Loucy (cell line): ENCODE measurements around the gene FAM83F.

Source experiments
- H2AFZ ChIP-seq: fragments of 200-600 bp; sonication (generic); 2 replicates; pipeline ENCODE4 v1.6.0; 2016; ENCODE audit warnings: antibody characterized with exemption, mild to moderate bottlenecking, low read length, moderate library complexity
- H3F3A ChIP-seq: fragments of 200-600 bp; 2 replicates; pipeline ENCODE4 v1.6.0; 2016; ENCODE audit warnings: antibody characterized with exemption, low read depth, mild to moderate bottlenecking
- H3K27me3 ChIP-seq: fragments of 200-600 bp; sonication (generic); 2 replicates; pipeline ENCODE4 v1.6.1; 2014; ENCODE audit warnings: low read length, mild to moderate bottlenecking; ENCODE audit not compliant: insufficient read depth, poor library complexity, severe bottlenecking
- H3K36me3 ChIP-seq: fragments of 200-600 bp; sonication (generic); 2 replicates; pipeline ENCODE4 v1.6.1; 2016; ENCODE audit warnings: low read length; ENCODE audit not compliant: insufficient read depth
- H3K4me1 ChIP-seq: fragments of 200-600 bp; sonication (generic); 2 replicates; pipeline ENCODE4 v1.5.1; 2014; ENCODE audit warnings: low read length, mild to moderate bottlenecking; ENCODE audit not compliant: insufficient read depth, poor library complexity, severe bottlenecking
- H3K4me2 ChIP-seq: fragments of 200-600 bp; sonication (generic); 2 replicates; pipeline ENCODE4 v1.6.0; 2014; ENCODE audit warnings: antibody characterized with exemption, low read length, low read depth, mild to moderate bottlenecking; ENCODE audit not compliant: poor library complexity, severe bottlenecking
- H3K4me3 ChIP-seq: fragments of 200-600 bp; sonication (generic); 2 replicates; pipeline ENCODE4 v1.5.1; 2014; ENCODE audit warnings: low read length, mild to moderate bottlenecking, mixed read lengths; ENCODE audit not compliant: poor library complexity, severe bottlenecking
- H3K79me2 ChIP-seq: fragments of 200-600 bp; sonication (generic); 2 replicates; pipeline ENCODE4 v1.6.1; 2014; ENCODE audit warnings: low read length; ENCODE audit not compliant: insufficient read depth
- H3K9ac ChIP-seq: fragments of 200-600 bp; sonication (generic); 2 replicates; pipeline ENCODE4 v1.6.0; 2014; ENCODE audit warnings: mild to moderate bottlenecking, low read depth, low read length, moderate library complexity; ENCODE audit not compliant: poor library complexity, severe bottlenecking
- H3K9me2 ChIP-seq: fragments of 200-600 bp; sonication (generic); replicated peaks from 2 replicates; pipeline ENCODE4 v1.6.1; 2016; ENCODE audit warnings: low read depth, low read length, mixed read lengths
- H3K9me3 ChIP-seq: fragments of 200-600 bp; sonication (generic); 2 replicates; pipeline ENCODE4 v1.6.1; 2014; ENCODE audit warnings: mild to moderate bottlenecking, antibody characterized with exemption, low read length, low read depth; ENCODE audit not compliant: insufficient read depth
- H4K20me1 ChIP-seq: fragments of 200-600 bp; sonication (generic); 2 replicates; pipeline ENCODE4 v1.6.0; 2014; ENCODE audit warnings: antibody characterized with exemption, low read length, mild to moderate bottlenecking; ENCODE audit not compliant: insufficient read depth, poor library complexity, severe bottlenecking
- EZH2phosphoT487 ChIP-seq: fragments of 200-600 bp; IDR thresholded peaks from 2 replicates; pipeline ENCODE4 v1.6.1; 2018; ENCODE audit warnings: antibody characterized with exemption, mild to moderate bottlenecking, moderate library complexity, borderline replicate concordance
- TF ChIP-seq, protein P1 (sequence below): fragments of 200-600 bp; sonication (generic); conservative IDR thresholded peaks from 2 replicates; pipeline ENCODE4 v1.5.1; 2014; ENCODE audit warnings: mild to moderate bottlenecking, antibody characterized with exemption, low read length

Gene FAM83F

DNA sequence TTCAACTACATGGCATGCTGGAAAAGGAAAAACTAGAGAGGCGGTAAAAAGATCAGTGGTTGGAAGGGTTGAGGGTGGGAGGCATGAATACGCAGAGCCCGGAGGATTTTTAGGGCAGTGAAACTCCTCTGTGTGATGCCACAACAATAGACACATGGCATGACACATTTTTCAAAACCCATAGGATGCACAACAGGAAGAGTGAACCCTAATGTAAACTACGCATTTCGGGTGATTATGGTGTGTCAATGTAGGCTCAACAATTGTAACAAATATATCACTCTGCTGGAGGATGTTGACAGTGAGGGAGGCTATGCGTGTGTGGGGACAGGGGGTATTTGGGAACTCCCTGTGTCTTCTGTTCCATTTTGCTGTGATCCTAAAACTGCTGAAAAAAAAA, 15.7 kb upstream of the FAM83F start:
- Histone ChIP-seq H3K27me3 (no peaks in the 10 kb centered on the region), H3K9me3 (no peaks in the 10 kb centered on the region), H3K9me2 (no peaks in the 10 kb centered on the region), H3K36me3 (peaks cover 11% of the 10 kb centered on the region; the same call in 1 of the 2 replicates), H3K4me3 (no peak overlapping the region), H3K79me2 (no peaks in the 10 kb centered on the region), H4K20me1 (no peaks in the 10 kb centered on the region), H3K4me1 (peaks cover 4% of the 10 kb centered on the region), H3K4me2 (no peak overlapping the region), H3K9ac (no peak overlapping the region), H2AFZ (no peak overlapping the region), H3F3A (no peaks in the 10 kb centered on the region)
- TF ChIP-seq EZH2phosphoT487, result no peak
- TF ChIP-seq, protein P1, sequence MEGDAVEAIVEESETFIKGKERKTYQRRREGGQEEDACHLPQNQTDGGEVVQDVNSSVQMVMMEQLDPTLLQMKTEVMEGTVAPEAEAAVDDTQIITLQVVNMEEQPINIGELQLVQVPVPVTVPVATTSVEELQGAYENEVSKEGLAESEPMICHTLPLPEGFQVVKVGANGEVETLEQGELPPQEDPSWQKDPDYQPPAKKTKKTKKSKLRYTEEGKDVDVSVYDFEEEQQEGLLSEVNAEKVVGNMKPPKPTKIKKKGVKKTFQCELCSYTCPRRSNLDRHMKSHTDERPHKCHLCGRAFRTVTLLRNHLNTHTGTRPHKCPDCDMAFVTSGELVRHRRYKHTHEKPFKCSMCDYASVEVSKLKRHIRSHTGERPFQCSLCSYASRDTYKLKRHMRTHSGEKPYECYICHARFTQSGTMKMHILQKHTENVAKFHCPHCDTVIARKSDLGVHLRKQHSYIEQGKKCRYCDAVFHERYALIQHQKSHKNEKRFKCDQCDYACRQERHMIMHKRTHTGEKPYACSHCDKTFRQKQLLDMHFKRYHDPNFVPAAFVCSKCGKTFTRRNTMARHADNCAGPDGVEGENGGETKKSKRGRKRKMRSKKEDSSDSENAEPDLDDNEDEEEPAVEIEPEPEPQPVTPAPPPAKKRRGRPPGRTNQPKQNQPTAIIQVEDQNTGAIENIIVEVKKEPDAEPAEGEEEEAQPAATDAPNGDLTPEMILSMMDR, result no peak

DNA sequence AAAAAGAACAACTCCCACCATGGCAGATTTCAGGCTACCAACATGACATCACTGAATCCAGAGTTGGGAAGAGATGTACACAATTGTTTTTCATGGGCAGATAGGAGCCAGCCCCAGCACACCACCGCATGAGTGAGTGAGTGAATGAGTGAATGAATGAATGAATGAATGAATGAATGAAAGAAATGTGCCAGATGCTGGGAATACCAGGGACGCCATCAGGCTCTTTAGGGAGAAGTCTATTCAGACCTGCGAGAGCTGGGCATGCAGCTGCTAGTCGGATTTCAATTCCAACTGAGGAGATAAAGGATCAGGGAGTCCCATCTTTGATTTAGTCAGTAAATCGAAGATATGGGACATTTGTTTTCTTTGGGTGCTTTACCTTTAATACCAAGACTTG, 15.3 kb upstream of the FAM83F start:
- H3K36me3 ChIP-seq, result peaks cover 11% of the 10 kb centered on the region; the same call in 1 of the 2 replicates
- no peak overlapping the region for H3K4me3 ChIP-seq
- H3K4me1 ChIP-seq, result peaks cover 4% of the 10 kb centered on the region
- H3K9ac ChIP-seq, result no peak overlapping the region
- H3F3A ChIP-seq, result no peaks in the 10 kb centered on the region
- TF ChIP-seq, protein P1, result no peak
- TF ChIP-seq EZH2phosphoT487, result no peak
- no peaks in the 10 kb centered on the region for H3K79me2 ChIP-seq
- H3K27me3 ChIP-seq, result no peaks in the 10 kb centered on the region
- no peak overlapping the region for H2AFZ ChIP-seq
- no peaks in the 10 kb centered on the region for H3K9me2 ChIP-seq
- no peaks in the 10 kb centered on the region for H4K20me1 ChIP-seq
- H3K9me3 ChIP-seq, result no peaks in the 10 kb centered on the region
- H3K4me2 ChIP-seq, result no peak overlapping the region

DNA sequence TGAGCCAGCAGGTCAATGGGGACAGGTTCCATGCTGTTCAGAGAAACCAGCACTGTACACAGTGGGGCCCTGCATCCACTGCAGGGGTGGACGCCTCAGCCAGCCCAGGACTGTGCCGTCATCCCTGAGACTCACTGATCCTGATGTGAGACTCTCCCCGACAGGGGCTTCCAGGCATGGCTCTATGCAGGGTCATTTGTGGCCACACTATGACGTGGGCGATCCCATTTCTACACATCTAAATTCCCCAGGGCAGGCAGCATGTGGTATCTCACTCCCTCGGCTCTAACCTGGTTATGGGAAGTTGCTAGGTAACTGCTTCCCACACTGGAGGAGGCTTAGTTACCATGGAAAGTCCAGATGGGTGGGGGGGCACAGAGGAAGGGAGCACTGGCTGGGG, 14.2 kb upstream of the FAM83F start:
- Histone ChIP-seq H3K9me2 (no peaks in the 10 kb centered on the region), H3K9ac (no peak overlapping the region)

More for the DNA sequence above, 14.2 kb upstream of the FAM83F start:
- Histone ChIP-seq H3K36me3 (peaks cover 11% of the 10 kb centered on the region; the same call in 1 of the 2 replicates), H3K4me2 (no peak overlapping the region), H3K9me3 (no peaks in the 10 kb centered on the region), H3K27me3 (no peaks in the 10 kb centered on the region), H3F3A (no peaks in the 10 kb centered on the region), H3K4me3 (no peak overlapping the region), H3K4me1 (peaks cover 13% of the 10 kb centered on the region), H3K79me2 (no peaks in the 10 kb centered on the region), H2AFZ (no peak overlapping the region), H4K20me1 (no peaks in the 10 kb centered on the region)
- TF ChIP-seq, protein P1, result no peak
- no peak for TF ChIP-seq EZH2phosphoT487
